ENCODE results near the gene PRODH2.
"Not testable (repeated sequence)": the region's sequence is repeated elsewhere in the genome, so short reads cannot be mapped to it uniquely, and the experiment has no call there.

DNA sequence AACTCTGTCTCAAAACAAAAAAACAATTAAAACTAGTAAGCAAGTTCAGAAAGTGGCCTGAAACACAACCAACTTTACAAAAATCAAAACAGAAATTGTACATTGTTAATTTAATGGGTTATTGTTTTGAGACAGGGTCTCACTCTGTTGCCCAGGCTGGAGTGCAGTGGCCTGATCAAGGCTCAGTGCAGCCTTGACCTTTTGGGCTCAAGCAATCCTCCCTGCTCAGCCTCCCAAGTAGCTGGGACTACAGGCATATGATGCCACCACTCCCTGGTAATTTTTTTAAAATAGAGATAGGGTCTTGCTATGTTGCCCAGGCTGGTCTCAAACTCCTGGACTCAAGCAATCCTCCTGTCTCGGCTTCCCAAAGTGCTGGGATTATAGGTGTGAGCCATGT is 17.1 kb downstream of the PRODH2 start:
- TF ChIP-seq HNF4G (IDR thresholded peaks at IDR 0.05); SP1 (IDR thresholded peaks at IDR 0.05); TAF1 (conservative IDR thresholded peaks at IDR 0.05); GABPA (IDR thresholded peaks at IDR 0.05 in 1 of 2, conservative IDR thresholded peaks at IDR 0.05 in 1 of 2); YY1 (IDR thresholded peaks at IDR 0.05); JUND (IDR thresholded peaks at IDR 0.05): not testable (repeated sequence)
- TF ChIP-seq, protein P1, sequence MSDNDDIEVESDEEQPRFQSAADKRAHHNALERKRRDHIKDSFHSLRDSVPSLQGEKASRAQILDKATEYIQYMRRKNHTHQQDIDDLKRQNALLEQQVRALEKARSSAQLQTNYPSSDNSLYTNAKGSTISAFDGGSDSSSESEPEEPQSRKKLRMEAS (IDR thresholded peaks at IDR 0.05): not testable (repeated sequence)
- TF ChIP-seq, protein P2, sequence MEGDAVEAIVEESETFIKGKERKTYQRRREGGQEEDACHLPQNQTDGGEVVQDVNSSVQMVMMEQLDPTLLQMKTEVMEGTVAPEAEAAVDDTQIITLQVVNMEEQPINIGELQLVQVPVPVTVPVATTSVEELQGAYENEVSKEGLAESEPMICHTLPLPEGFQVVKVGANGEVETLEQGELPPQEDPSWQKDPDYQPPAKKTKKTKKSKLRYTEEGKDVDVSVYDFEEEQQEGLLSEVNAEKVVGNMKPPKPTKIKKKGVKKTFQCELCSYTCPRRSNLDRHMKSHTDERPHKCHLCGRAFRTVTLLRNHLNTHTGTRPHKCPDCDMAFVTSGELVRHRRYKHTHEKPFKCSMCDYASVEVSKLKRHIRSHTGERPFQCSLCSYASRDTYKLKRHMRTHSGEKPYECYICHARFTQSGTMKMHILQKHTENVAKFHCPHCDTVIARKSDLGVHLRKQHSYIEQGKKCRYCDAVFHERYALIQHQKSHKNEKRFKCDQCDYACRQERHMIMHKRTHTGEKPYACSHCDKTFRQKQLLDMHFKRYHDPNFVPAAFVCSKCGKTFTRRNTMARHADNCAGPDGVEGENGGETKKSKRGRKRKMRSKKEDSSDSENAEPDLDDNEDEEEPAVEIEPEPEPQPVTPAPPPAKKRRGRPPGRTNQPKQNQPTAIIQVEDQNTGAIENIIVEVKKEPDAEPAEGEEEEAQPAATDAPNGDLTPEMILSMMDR (IDR thresholded peaks at IDR 0.05; ENCODE audit: low read depth, low read length, missing input control): not testable (repeated sequence)
- TF ChIP-seq, protein P3, sequence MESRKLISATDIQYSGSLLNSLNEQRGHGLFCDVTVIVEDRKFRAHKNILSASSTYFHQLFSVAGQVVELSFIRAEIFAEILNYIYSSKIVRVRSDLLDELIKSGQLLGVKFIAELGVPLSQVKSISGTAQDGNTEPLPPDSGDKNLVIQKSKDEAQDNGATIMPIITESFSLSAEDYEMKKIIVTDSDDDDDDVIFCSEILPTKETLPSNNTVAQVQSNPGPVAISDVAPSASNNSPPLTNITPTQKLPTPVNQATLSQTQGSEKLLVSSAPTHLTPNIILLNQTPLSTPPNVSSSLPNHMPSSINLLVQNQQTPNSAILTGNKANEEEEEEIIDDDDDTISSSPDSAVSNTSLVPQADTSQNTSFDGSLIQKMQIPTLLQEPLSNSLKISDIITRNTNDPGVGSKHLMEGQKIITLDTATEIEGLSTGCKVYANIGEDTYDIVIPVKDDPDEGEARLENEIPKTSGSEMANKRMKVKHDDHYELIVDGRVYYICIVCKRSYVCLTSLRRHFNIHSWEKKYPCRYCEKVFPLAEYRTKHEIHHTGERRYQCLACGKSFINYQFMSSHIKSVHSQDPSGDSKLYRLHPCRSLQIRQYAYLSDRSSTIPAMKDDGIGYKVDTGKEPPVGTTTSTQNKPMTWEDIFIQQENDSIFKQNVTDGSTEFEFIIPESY (IDR thresholded peaks at IDR 0.05): not testable (repeated sequence)
